ENCODE data around the gene C14orf119. TPM values are rescaled to one million over a fixed set of nuclear protein-coding genes. Genes with fewer than 3 reads are reported as not detected.

Gene C14orf119
- total and polyA plus RNA-seq, 2 donors from 2014 or later, result 42.8 to 56.6 TPM

DNA sequence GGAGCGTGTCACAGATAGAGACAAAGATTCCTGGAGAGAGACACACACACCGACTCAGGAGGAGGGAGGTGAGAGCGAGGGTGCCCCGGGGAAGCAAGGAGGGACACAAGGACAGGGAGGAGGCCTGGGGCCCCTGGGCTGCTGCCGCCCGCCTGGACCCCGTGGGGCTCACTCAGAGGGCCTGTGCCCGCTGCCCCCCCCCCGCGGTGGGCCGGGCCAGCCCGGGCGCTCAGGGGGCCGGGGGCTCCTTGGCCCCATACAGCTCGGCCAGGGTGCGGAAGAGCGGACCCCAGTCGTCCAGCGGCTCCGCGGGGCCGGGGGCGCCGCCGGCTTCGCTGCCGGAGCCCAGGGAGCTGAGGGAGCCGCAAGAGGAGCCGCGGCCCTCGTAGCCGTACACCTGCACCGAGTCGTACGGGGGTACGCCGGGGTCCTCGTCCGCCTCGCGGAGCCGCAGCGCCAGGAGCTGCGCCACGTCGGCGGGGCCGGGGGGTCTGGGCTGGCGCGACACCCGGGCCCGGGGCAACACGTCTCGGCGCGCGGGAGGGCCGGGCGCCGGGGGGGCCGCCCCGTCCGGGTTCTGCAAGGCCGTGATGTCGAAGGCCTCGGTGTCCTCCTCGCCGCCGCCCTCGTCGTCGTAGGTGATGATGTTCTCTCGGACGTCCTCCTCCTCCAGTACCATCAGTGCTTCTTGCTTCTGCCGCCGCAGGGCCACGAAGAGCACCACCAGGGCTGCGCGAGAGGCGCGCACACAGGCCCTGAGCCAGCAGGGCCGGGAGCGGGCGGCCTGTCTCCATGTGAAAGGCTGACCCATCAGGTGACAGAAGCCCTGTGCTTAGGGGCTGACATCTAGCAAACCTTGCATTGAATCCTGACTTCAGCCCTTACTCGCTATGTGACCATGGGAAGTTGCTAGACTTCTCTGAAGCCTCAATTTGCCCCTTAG, 47.3 kb upstream of the C14orf119 start:
- Histone ChIP-seq H3K4me1 (ENCODE audit: control insufficient read depth in 2 of 3, insufficient read depth in 2 of 3, low read depth in 1 of 3, low read length in 3 of 3) (peaks cover 0 to 2% (median 0%) of the 10 kb centered on the region in 3 donors), H3K9ac (ENCODE audit: low read length in 3 of 3) (no peak overlapping the region), H3K4me3 (ENCODE audit: low read length in 3 of 3) (no peak overlapping the region), H3K9me3 (ENCODE audit: control insufficient read depth in 2 of 3, insufficient read depth in 1 of 3, low read length in 3 of 3) (no peaks in the 10 kb centered on the region), H3K27me3 (ENCODE audit: control insufficient read depth, insufficient read depth, low read length) (no peaks in the 10 kb centered on the region), H3K36me3 (ENCODE audit: control insufficient read depth in 2 of 3, insufficient read depth in 3 of 3, low read length in 3 of 3) (no peaks in the 10 kb centered on the region), H3K27ac (ENCODE audit: low read depth in 2 of 2, low read length in 2 of 2) (peak overlapping the region in 1 of 2 donors; percentile 43)
- FAIRE-seq (no peak), DNase-seq (peak in 1 of 5 donors; percentile 57)
- TF ChIP-seq, protein P1, sequence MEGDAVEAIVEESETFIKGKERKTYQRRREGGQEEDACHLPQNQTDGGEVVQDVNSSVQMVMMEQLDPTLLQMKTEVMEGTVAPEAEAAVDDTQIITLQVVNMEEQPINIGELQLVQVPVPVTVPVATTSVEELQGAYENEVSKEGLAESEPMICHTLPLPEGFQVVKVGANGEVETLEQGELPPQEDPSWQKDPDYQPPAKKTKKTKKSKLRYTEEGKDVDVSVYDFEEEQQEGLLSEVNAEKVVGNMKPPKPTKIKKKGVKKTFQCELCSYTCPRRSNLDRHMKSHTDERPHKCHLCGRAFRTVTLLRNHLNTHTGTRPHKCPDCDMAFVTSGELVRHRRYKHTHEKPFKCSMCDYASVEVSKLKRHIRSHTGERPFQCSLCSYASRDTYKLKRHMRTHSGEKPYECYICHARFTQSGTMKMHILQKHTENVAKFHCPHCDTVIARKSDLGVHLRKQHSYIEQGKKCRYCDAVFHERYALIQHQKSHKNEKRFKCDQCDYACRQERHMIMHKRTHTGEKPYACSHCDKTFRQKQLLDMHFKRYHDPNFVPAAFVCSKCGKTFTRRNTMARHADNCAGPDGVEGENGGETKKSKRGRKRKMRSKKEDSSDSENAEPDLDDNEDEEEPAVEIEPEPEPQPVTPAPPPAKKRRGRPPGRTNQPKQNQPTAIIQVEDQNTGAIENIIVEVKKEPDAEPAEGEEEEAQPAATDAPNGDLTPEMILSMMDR (IDR thresholded peaks at IDR 0.05; ENCODE audit: borderline replicate concordance, extremely low read depth, insufficient read depth), result no peak
- intact Hi-C loops (cut with DNase I), result no loop called here

DNA sequence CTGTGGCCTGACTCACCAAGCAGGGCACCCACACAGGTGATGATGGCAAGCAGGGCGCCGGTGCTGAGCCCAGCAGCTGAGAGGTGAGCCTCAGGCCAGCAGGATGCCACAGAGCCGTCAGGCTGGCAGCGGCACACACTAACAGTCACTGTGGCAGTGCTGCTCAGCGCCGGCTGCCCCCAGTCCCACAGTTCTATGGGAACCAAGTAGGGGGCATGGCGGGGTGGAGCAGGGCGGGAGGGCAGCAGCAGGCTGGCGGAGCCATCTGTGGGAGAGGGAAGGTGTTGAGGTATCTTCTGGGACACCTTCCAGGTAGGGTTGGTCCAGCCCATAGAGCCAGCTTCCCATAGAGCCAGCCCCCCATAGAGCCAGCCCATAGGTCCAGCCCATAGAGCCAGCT, 46.3 kb upstream of the C14orf119 start:
- intact Hi-C loops (cut with DNase I), result no loop called here
- Histone ChIP-seq H3K9ac (ENCODE audit: low read length in 3 of 3) (no peak overlapping the region), H3K9me3 (ENCODE audit: control insufficient read depth in 2 of 3, insufficient read depth in 1 of 3, low read length in 3 of 3) (no peaks in the 10 kb centered on the region), H3K4me3 (ENCODE audit: low read length in 3 of 3) (no peak overlapping the region), H3K4me1 (ENCODE audit: control insufficient read depth in 2 of 3, insufficient read depth in 2 of 3, low read depth in 1 of 3, low read length in 3 of 3) (peaks cover 0 to 2% (median 0%) of the 10 kb centered on the region in 3 donors), H3K27me3 (ENCODE audit: control insufficient read depth, insufficient read depth, low read length) (no peaks in the 10 kb centered on the region), H3K36me3 (ENCODE audit: control insufficient read depth in 2 of 3, insufficient read depth in 3 of 3, low read length in 3 of 3) (no peaks in the 10 kb centered on the region), H3K27ac (ENCODE audit: low read depth in 2 of 2, low read length in 2 of 2) (no peak overlapping the region)
- DNase-seq, result peak in 1 of 5 donors; percentile 69
- TF ChIP-seq, protein P1 (IDR thresholded peaks at IDR 0.05; ENCODE audit: borderline replicate concordance, extremely low read depth, insufficient read depth), result no peak
- no peak for FAIRE-seq

DNA sequence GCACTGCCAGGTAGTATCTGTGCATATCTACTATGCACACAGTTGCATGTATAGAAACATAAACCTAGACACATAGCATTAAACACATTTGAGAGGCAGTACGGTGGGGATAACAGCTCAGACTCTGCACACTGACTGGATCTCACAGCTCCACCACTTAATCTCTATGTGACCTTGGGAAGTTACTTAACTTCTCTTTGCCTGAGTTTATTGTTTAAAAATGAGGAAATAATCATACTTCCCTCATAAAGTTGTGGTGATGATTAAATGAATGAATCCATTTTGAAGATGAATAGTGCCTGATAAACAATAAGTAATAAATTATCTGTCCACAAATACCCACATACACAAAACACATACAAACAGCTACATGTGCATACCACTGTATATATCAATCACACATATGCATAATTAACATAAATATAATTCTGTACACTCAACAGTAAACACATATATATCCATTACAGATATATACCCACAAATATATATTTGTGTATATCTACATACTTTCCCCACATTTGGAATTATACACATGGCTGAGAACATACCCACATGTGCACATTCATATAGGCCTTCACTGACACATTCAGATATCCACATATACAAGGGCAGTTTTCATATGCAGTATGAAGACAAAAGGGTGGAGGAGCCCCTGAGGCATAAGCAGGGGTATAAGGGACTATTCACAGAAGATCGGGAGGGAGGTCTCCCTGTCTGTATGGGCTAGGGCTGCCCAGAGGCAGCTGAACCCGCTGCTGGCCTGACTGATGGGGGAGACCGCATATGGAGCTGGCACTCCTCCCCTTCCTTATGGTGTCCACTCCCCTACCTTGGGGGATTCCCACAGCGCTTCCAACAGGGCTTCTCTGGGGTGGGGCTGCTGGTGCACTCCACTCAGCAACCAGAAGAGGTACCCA, 43.9 kb upstream of the C14orf119 start:
- Histone ChIP-seq H3K36me3 (ENCODE audit: control insufficient read depth in 2 of 3, insufficient read depth in 3 of 3, low read length in 3 of 3) (no peaks in the 10 kb centered on the region), H3K9ac (ENCODE audit: low read length in 3 of 3) (no peak overlapping the region), H3K4me1 (ENCODE audit: control insufficient read depth in 2 of 3, insufficient read depth in 2 of 3, low read depth in 1 of 3, low read length in 3 of 3) (peaks cover 0 to 2% (median 0%) of the 10 kb centered on the region in 3 donors), H3K27me3 (ENCODE audit: control insufficient read depth, insufficient read depth, low read length) (no peaks in the 10 kb centered on the region), H3K4me3 (ENCODE audit: low read length in 3 of 3) (no peak overlapping the region), H3K9me3 (ENCODE audit: control insufficient read depth in 2 of 3, insufficient read depth in 1 of 3, low read length in 3 of 3) (no peaks in the 10 kb centered on the region), H3K27ac (ENCODE audit: low read depth in 2 of 2, low read length in 2 of 2) (no peak overlapping the region)
- FAIRE-seq (no peak), DNase-seq (no peak)
- TF ChIP-seq, protein P1 (IDR thresholded peaks at IDR 0.05; ENCODE audit: borderline replicate concordance, extremely low read depth, insufficient read depth), result no peak
- intact Hi-C loops (cut with DNase I), result no loop called here

All from kidney (tissue), 14 donors.